Adipose tissue (tissue), 3 donors: ENCODE data around the gene OSBPL3. TPM values are rescaled to one million over a fixed set of nuclear protein-coding genes. Genes with fewer than 3 reads are reported as not detected.
"Not testable (repeated sequence)": the region's sequence is repeated elsewhere in the genome, so short reads cannot be mapped to it uniquely, and the experiment has no call there.

Source experiments
- H3K27ac ChIP-seq: one replicate; pipeline ENCODE4 v1.5.1; 2013; ENCODE audit warnings: low read depth, low read length
- WGBS, 3 donors: extraction: QIAGEN DNeasy Blood & Tissue Kit; methylation state at CpG; one replicate each; pipeline ENCODE4 v1.1.7; 2013; 5-methylcytosine and 5-hydroxymethylcytosine counted together
- polyA plus RNA-seq, 3 donors: library from polyadenylated mRNA; stranded (reverse); fragments of 200-250 nt; gene quantifications; one replicate each; pipeline ENCODE4 v1.2.3, GENCODE V29; 2013
- donor health status: healthy with polysubstance abuse.
- donor health status: Bipolar disorder and iron deficiency.
- donor health status: healthy.

Gene OSBPL3
- polyA plus RNA-seq, 3 donors, result 0.71 to 1.2 (median 0.79) TPM

DNA sequence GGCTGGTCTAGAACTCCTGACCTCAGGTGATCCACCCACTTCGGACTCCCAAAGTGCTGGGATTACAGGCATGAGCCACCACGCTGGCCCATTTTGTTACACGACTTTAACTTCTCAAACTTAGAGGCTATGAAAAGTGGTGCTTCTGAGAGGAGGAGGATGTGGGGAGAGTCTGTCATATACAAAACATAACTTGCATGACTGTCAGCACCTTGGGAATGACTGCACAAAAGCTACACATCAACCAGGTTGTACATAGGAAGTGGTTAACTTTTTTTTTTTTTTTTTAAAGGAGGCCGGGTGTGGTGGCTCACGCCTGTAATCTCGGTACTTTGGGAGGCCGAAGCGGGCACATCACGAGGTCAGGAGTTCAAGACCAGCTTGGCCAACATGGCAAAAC lies 179.3 kb downstream of the OSBPL3 start:
- 93 to 98% (median 96%) methylated on average over 9 of the region's 9 CpGs for WGBS, 3 donors
- H3K27ac ChIP-seq, result no peak overlapping the region

DNA sequence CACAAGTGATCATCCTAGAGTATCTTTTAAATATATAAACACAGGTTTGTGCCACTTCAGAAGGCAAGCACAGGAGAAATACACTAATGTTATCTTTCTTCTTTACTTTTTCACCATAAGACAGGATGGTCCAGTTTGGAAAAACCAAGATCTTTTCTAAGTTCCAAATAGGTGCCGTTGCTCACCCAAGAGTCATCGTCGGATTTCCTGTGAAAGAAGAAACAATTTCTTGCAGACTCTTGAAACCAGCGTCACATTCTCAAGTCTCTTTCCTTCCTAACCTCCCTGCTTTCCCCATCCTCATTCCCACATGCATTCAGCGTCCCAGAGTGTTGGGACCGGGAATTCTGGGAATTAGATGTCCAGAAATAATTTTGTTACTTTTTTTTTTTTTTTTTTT lies 179.9 kb downstream of the OSBPL3 start:
- H3K27ac ChIP-seq, result no peak overlapping the region
- WGBS, 3 donors, result 81 to 93% (median 91%) methylated on average over 6 of the region's 6 CpGs

DNA sequence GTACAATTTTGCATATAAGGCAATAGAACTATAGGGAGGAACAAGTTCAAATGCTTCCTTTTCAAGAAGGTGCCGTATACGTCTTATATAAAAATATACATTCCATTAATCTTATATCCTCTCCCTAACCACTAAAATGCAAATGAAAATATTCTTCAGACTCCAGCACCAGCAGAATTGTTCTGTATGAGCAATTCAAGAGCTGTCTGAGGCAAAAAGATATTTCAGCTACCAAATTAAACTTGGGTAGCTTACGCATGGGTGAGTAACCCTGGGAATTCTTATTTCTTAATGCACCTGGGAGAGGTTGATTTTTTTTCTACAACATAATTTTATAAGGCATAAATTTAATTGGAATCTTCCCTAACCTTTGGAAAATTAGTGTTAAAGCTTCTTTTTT lies 180.5 kb downstream of the OSBPL3 start:
- WGBS, 3 donors, result 94 to 98% (median 95%) methylated on average over 3 of the region's 3 CpGs
- H3K27ac ChIP-seq, result no peak overlapping the region

DNA sequence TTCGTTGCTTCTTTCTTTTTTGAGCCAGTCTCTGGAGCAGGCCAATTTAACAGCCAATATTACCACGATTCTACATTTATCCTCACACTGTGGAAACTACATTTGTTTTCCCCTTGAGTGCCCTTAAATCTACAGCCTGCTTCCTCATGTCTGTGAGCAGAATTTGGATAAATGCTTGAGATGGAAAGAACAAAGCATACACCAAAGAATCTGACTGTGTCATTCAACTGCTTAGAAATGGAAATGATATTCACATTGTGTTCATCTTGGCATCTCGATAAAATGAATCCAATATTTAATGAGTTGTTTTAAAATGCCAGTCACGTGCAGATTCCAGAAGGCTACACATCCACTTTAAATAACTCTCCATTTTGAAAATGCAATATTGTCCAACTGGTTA lies 181.7 kb downstream of the OSBPL3 start:
- 81 to 87% (median 84%) methylated on average over 4 of the region's 4 CpGs for WGBS, 3 donors
- no peak overlapping the region for H3K27ac ChIP-seq

DNA sequence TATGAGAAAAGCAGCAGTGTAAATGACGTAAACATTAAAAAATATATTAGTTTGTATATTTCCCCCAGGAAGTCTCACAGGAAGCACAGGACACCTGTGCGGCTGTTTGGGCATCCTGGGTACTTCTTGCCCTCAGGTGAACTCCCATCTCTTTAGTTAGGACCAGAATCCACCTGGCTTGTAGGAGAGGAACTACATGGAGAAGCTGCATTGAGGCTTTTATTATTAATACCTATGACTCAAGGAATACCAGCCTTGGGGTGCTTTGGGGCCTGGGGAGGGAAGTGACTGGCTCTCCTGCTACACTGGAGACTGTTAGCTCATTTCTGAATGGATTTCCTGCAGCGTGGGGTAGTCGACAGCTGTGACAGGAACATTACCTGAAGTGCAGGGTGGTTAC lies 182.7 kb downstream of the OSBPL3 start:
- WGBS, 3 donors, result 90 to 93% (median 91%) methylated on average over 4 of the region's 4 CpGs
- H3K27ac ChIP-seq, result no peak overlapping the region

DNA sequence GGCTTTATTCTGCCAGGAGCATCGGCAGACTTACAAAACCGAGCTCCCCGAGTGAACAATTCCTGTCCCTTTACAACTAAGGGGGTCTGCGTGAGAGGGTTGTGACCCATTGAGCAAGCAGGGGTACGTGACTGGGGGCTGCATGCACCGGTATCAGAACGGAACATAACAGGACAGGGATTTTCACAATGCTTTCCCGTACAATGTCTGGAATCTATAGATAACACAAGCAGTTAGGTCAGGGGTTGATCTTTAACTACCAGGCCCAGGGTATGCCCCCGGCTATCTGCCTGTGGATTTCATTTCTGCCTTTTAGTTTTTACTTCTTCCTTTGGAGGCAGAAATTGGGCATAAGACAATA lies 184.6 kb downstream of the OSBPL3 start:
- H3K27ac ChIP-seq, result no peak overlapping the region
- WGBS, 3 donors, result 89 to 94% (median 90%) methylated on average over 9 of the region's 9 CpGs

DNA sequence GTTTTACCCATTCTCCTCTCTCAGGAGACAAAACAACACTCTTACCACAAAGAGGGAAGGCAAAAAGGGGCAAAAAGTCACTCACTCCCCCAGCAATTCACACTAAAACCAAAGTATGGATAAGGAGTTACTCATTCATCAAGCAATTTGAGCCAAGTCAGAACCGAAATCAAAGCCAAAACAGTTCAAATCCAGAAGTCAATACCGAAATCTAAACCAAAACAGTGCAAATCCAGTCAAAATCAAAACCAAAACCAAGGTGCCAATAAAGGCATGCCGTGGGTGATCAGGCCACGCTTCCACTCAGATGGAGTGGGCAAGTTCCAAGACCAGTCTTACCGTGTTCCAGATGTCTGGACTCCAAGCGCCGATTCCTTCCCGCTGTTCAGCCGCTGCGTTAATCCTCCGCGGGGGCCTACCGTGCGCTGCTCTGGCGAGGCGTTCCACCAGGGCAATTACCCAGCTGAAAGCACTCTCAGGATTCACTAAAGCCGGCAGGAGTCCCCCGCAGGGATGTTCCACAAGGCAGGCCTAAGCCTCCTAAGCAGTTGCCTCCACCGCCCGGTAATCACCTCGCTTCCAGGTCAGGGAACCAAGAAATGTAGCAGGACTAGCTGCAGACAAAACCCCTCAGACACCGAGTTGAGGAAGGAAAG lies 185.1 kb downstream of the OSBPL3 start:
- WGBS, 3 donors, result 94 to 96% (median 96%) methylated on average over 22 of the region's 22 CpGs
- H3K27ac ChIP-seq, result not testable (repeated sequence)

DNA sequence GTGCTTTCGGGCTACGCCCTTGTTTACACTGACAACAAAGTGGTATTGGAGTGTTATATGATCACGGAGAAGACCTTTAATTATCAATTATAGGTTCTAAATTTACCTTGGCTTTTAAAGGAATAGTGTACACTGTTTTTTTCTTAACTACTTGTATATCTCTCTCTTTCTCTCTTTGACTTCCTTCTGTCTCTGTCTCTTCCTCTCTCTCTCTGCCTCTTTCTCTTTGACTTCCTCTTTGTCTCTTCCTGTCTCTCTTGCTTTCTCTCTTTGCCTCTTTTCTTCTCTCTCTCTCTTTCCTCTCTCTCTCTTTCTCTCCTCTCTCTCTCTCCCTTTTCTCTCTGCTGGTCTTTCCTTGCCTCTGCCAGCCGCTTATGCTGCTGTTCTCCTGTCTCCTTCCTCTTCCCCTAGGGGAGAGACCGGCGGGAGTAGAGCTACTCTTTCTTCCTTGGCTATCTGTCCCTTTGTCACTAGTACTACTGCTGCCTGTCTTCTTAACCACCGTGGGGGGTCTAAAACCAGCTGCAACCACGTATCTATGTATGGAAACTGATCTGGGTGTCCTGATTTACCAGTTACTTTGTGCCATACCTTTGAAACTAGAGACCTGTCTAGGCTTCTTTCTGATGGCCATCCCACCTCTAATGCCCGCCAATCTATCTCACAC lies 185.9 kb downstream of the OSBPL3 start:
- H3K27ac ChIP-seq, result no peak overlapping the region
- WGBS, 3 donors, result 75 to 79% (median 77%) methylated on average over 9 of the region's 9 CpGs

DNA sequence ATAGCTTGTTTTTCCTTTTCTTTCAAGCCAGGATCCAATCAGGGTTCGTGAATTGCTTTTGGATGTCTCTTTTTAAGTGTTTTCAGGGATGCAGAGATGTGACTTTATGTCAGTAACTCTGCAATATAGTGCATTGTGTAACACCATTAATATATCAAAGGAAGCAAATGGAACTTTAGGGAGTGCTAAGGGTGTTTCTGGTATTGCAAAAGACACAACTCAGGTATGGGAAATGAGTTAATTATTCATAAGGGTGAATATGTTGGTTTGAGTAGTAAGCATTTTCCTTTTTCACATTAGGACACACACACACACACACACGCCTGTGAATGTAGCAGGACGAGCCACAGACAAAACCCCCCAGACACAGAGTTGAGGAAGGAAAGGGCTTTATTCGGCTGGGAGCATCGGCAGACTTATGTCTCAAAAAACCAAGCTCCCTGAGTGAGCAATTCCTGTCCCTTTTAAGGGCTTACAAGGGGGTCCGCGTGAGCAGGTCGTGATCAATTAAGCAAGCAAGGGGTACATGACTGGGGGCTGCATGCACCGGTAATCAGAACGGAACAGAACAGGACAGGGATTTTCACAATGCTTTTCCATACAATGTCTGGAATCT lies 190.9 kb downstream of the OSBPL3 start:
- WGBS, 3 donors, result 90 to 95% (median 92%) methylated on average over 10 of the region's 10 CpGs
- no peak overlapping the region for H3K27ac ChIP-seq

DNA sequence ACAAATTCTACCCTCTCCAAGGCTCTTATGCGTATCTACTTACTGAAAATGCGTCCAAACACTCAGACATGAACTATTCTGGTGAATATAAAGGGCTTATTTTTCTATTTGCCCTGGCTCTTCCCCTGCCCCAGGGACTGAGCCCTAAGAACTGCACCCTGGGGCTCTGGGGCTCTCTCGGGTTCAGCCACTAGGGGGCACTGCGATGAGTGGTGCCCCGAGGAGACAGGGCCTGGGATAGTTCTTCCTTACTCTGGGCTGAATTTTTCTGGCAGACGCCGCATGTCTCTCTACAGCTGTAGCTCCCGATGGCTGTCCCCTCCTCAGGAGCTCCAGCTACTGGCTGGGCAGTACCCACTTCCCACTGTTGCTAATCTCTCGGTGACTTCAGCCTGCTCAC lies 191.9 kb downstream of the OSBPL3 start:
- 91 to 96% (median 94%) methylated on average over 9 of the region's 9 CpGs for WGBS, 3 donors
- no peak overlapping the region for H3K27ac ChIP-seq

DNA sequence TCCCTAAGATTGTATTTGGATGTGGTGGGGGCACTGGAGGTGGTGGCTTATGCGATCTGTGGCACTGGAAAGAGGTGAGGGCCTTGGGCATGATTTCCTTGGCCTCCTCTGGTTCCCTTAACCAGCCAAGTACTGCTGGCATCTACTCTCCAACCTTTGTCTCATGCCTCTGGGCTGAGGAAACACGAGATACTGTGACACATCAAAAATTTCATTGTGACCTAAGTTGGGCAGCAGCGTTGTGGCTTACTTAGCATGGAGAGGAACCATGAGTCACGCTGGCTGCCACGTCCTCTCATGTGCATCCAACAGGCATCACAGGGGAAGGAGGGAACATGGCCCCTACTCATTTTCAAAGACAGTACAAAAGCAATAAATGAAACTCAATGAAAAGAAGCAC lies 193.0 kb downstream of the OSBPL3 start:
- WGBS, 3 donors, result 56 to 81% (median 63%) methylated on average over 5 of the region's 5 CpGs
- no peak overlapping the region for H3K27ac ChIP-seq

DNA sequence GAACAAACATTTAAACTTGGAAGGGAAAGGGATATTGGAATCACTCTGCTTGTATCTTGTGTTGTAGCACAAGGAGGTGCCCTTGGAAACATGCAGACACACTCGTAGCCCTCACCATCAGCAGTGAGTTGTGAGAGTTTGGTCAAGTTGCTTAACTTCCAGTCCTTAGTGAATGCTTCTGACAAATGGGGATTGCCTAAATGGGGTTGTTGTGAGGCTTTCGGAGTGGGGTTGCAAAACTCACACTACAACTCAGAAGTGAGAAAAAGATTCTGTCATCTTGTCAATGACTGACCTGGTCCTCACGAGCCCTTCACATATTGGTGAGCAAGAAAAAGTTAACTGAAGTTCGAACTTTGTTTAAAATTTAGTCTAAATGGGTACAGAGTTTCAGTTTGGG lies 193.7 kb downstream of the OSBPL3 start:
- WGBS, 3 donors, result 69 to 84% (median 72%) methylated on average over 4 of the region's 4 CpGs
- no peak overlapping the region for H3K27ac ChIP-seq

DNA sequence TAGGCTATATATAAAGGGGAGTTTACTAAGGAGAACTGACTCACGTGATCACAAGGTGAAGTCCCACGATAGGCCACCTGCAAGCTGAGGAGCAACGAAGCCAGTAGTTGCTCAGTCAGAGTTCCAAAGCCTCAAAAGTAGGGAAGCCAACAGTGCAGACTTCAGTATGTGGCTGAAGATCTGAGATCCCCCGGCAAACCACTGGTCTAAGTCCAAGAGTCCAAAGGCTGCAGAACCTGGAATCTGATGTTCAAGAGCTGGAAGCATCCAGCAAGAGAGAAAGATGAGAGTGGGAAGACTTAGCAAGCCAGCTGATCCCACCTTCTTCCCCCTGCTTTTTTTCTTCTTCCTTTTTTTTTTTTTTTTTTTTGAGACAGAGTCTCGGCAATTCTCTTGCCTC lies 195.7 kb downstream of the OSBPL3 start:
- WGBS, 3 donors, result 85 to 92% (median 91%) methylated on average over 5 of the region's 5 CpGs
- no peak overlapping the region for H3K27ac ChIP-seq

DNA sequence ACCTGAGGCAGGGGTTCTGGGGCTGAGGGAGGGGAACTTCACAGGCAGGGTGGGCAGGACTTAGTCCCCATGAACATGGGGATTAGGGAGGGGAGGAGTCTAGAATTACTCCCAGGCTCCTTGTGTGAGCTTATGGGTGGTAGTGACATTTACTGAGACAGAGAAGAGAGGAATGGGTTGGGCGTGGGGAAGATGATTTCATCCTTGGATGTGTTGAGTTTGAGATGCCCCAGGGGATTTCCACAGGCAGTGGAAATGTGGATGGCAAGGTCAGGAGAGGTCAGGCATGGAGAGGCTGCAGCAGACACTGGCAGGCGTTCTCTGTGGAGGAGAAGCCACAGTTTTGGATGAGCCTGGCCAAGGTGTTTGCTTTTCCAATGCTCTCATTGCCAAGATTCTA lies 196.3 kb downstream of the OSBPL3 start:
- no peak overlapping the region for H3K27ac ChIP-seq
- WGBS, 3 donors, result 82 to 86% (median 84%) methylated on average over 2 of the region's 2 CpGs

DNA sequence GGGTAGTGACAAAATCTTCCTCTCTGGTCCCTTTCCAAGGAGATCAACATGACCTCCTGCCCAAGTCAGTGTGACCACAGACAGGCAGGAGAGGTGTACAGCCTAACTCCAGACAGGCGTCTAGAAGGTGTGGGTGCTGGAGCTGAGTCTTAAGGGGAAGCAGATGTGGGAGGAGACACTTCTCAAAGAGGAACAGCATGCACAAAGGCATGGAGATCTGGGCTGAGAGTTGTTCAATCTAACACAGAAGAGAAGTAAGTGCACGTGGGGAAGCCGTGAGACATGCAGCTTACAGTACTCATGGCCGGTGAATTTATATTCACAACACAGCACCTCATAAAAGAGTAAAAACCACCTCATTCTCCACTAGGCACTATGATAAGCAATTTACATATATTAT lies 198.9 kb downstream of the OSBPL3 start:
- 60 to 89% (median 69%) methylated on average over 4 of the region's 4 CpGs for WGBS, 3 donors
- H3K27ac ChIP-seq, result no peak overlapping the region

DNA sequence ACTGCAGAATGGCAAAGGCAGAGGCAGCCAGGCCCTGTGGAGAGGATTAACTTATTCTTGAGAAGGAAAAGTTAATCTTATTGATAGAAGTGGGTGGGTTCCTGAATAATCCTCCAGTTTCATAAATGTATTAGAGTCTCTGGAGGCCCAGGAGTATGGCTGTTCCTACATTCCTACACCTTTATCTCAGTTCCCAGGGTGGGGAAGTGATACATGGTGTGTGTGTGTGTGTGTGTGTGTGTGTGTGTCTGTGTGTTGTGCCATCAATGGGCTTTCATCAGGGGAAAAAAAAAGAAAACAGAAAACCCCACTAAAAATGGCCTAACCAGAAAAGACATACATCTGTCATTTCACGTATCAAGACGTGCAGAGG lies 200.7 kb downstream of the OSBPL3 start:
- WGBS, 3 donors, result 83 to 97% (median 91%) methylated on average over 2 of the region's 2 CpGs
- H3K27ac ChIP-seq, result no peak overlapping the region

DNA sequence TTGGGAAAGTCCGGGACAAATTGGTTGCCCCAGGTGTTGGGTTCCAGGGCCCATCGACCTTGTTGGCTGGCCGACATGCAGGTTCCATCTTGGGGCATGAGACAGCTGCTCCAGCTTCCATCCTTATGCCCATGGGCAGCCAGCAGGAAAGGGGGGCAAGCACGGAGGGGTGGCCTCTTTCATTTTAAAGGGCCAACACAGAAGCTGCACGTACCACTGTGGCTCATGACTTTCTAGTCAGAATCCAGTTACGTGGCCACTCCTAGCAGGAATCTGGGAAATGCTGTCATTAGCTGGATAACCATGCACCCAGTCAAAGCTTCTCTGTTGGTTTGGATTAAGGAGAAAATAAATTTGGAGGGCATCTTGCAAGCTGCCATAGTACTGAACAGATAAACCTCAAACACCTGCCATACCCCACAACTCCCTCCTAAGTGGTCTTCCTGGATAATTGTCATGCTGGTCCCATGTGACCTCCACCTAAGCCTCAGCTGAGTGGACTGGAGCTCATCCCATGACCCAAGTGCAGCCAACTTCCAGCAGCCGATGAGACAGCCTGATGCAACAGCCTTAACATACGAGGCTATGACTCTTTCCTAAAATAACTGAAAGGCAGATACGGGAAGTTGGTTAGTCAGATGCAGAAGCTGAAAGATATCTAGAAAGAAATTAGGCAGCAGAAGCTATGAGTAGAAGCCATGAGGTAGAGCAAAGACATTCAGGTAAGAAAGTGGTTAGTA lies 201.3 kb downstream of the OSBPL3 start:
- 68 to 84% (median 68%) methylated on average over 9 of the region's 9 CpGs for WGBS, 3 donors
- no peak overlapping the region for H3K27ac ChIP-seq

DNA sequence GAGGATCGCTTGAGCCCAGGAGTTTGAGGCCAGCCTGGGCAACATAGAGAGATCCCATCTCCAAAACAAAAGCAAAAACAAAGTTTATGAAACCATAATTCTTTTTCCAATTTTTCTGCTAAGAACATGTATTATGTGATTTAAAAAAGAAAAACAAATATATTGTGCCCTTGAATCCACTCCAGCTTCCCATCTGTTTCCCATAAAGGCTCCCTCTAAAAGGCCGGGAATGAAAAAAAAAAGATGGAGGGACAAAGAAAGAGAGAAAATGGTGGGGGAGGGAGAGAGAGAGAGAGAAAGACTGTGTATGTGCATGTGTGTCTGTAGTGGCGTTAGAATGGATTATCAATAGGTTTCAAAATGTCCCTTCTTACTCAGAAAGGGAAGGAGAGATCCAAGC lies 202.2 kb downstream of the OSBPL3 start:
- no peak overlapping the region for H3K27ac ChIP-seq
- whole genome bisulfite sequencing, 3 donors, result 78 to 85% (median 81%) methylated on average over 3 of the region's 3 CpGs

DNA sequence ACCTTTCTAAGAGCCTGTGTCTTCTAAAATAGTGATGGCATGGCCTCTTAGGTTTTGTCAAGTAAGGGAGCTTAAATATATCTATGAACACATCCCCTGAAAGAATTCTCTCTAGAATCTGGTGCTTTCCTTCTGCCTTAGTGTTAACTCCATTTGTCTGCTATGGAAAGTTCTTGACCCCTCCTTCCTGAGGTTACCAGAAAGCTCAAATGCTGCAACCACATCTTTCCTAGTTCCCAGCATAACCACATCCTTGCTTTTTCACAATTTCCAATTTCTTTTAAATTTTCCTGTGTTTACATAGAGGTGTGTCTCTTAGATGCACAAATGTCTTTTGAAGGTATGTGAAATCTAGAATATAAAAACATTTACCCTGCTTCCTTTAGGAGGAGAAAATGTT lies 206.3 kb downstream of the OSBPL3 start:
- H3K27ac ChIP-seq, result no peak overlapping the region
